WTC11 (cell line): ENCODE measurements around the gene ZSCAN18.

ENCODE experiments used
- CBFB ChIP-seq: sonication (generic); formaldehyde crosslinking; IDR thresholded peaks from 2 replicates; pipeline ENCODE4 v1.8.1; 2022; ENCODE audit warnings: mild to moderate bottlenecking, low read depth, missing genetic modification reagents
- CREB1 ChIP-seq: sonication (generic); formaldehyde crosslinking; IDR thresholded peaks from 2 replicates; pipeline ENCODE4 v1.8.0; 2023; ENCODE audit warnings: mild to moderate bottlenecking, missing genetic modification reagents
- EMX1 ChIP-seq: fragments of 250-450 bp; sonication (Bioruptor Pico); IDR thresholded peaks from 2 replicates; pipeline ENCODE4 v1.8.0; 2021; ENCODE audit warnings: mild to moderate bottlenecking
- ESRRA ChIP-seq: sonication (generic); formaldehyde crosslinking; IDR thresholded peaks from 2 replicates; pipeline ENCODE4 v1.8.1; 2022; ENCODE audit warnings: mild to moderate bottlenecking, missing genetic modification reagents, borderline replicate concordance
- FOXP1 ChIP-seq: sonication (generic); formaldehyde crosslinking; IDR thresholded peaks from 2 replicates; pipeline ENCODE4 v1.8.0; 2022; ENCODE audit warnings: missing genetic modification reagents, mild to moderate bottlenecking, moderate library complexity, borderline replicate concordance
- KAT7 ChIP-seq: sonication (generic); formaldehyde crosslinking; IDR thresholded peaks from 2 replicates; pipeline ENCODE4 v1.8.1; 2023; ENCODE audit warnings: missing genetic modification reagents, mild to moderate bottlenecking, borderline replicate concordance
- TCF7 ChIP-seq: sonication (generic); formaldehyde crosslinking; IDR thresholded peaks from 2 replicates; pipeline ENCODE4 v1.8.0; 2022; ENCODE audit warnings: mild to moderate bottlenecking, low read depth, missing genetic modification reagents, moderate library complexity
- TF ChIP-seq, protein P1 (sequence below): fragments of 200-600 bp; IDR thresholded peaks from 2 replicates; pipeline ENCODE4 v1.8.0; 2022; ENCODE audit warnings: antibody characterized with exemption
- TF ChIP-seq, protein P2 (sequence below): sonication (generic); formaldehyde crosslinking; IDR thresholded peaks from 2 replicates; pipeline ENCODE4 v1.8.0; 2022; ENCODE audit warnings: mild to moderate bottlenecking, missing genetic modification reagents
- TF ChIP-seq, protein P3 (sequence below): sonication (generic); formaldehyde crosslinking; IDR thresholded peaks from 2 replicates; pipeline ENCODE4 v1.8.0; 2022; ENCODE audit warnings: mild to moderate bottlenecking, missing genetic modification reagents
- TF ChIP-seq, protein P4 (sequence below): sonication (generic); formaldehyde crosslinking; IDR thresholded peaks from 2 replicates; pipeline ENCODE4 v1.8.1; 2022; ENCODE audit warnings: missing genetic modification reagents, borderline replicate concordance
- TF ChIP-seq, protein P5 (sequence below): sonication (generic); formaldehyde crosslinking; IDR thresholded peaks from 2 replicates; pipeline ENCODE4 v1.8.1; 2023; ENCODE audit warnings: mild to moderate bottlenecking, moderate library complexity, missing genetic modification reagents

DNA sequence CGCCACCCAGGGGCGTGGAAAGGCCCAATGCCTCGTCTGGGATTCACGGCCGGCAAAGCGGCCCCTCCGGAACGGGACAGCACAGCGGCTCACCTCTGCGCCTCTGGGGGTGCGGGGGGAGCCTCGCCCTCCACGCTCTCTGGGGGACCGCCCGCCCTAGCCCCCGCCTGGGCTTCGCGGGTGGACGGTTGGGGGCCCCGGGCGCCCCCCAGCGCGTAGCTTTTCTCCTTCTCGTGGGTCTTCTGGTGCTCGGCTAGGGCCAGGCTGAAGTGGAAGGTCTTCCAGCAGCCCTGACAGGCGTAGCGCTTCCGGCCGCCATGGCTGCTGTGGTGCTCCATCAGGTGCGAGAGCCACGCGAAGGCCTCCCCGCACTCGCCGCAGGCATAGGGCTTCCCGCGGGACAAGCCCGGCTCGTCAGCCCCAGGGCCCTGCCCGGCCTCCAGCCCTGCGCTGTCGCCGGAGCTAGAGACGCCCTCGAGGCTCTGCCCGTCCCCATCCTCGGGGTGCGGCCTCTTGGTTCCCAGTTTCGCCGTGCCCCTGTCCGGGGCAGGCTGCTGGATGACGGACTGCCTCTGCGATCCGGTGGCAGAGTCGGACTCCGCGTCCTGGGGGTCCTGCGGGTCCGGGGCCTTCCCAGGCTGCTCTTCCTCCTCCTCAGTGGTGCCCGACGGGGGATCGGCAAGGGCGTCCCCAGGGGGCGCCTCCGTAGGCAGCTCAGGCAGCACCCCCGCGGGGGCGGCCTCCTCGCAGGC is 13.3 kb downstream of the ZSCAN18 start:
- TF ChIP-seq, protein P1, sequence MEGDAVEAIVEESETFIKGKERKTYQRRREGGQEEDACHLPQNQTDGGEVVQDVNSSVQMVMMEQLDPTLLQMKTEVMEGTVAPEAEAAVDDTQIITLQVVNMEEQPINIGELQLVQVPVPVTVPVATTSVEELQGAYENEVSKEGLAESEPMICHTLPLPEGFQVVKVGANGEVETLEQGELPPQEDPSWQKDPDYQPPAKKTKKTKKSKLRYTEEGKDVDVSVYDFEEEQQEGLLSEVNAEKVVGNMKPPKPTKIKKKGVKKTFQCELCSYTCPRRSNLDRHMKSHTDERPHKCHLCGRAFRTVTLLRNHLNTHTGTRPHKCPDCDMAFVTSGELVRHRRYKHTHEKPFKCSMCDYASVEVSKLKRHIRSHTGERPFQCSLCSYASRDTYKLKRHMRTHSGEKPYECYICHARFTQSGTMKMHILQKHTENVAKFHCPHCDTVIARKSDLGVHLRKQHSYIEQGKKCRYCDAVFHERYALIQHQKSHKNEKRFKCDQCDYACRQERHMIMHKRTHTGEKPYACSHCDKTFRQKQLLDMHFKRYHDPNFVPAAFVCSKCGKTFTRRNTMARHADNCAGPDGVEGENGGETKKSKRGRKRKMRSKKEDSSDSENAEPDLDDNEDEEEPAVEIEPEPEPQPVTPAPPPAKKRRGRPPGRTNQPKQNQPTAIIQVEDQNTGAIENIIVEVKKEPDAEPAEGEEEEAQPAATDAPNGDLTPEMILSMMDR = no peak
- TF ChIP-seq, protein P2, sequence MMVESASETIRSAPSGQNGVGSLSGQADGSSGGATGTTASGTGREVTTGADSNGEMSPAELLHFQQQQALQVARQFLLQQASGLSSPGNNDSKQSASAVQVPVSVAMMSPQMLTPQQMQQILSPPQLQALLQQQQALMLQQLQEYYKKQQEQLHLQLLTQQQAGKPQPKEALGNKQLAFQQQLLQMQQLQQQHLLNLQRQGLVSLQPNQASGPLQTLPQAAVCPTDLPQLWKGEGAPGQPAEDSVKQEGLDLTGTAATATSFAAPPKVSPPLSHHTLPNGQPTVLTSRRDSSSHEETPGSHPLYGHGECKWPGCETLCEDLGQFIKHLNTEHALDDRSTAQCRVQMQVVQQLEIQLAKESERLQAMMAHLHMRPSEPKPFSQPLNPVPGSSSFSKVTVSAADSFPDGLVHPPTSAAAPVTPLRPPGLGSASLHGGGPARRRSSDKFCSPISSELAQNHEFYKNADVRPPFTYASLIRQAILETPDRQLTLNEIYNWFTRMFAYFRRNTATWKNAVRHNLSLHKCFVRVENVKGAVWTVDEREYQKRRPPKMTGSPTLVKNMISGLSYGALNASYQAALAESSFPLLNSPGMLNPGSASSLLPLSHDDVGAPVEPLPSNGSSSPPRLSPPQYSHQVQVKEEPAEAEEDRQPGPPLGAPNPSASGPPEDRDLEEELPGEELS (CRISPR knock-in tag) = no peak
- TF ChIP-seq EMX1 = no peak
- TF ChIP-seq ESRRA (CRISPR knock-in tag) = no peak
- no peak for TF ChIP-seq CBFB (CRISPR knock-in tag)
- TF ChIP-seq FOXP1 (CRISPR knock-in tag) = no peak
- TF ChIP-seq TCF7 (CRISPR knock-in tag) = no peak
- no peak for TF ChIP-seq KAT7 (CRISPR knock-in tag)
- TF ChIP-seq, protein P3, sequence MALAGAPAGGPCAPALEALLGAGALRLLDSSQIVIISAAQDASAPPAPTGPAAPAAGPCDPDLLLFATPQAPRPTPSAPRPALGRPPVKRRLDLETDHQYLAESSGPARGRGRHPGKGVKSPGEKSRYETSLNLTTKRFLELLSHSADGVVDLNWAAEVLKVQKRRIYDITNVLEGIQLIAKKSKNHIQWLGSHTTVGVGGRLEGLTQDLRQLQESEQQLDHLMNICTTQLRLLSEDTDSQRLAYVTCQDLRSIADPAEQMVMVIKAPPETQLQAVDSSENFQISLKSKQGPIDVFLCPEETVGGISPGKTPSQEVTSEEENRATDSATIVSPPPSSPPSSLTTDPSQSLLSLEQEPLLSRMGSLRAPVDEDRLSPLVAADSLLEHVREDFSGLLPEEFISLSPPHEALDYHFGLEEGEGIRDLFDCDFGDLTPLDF = no peak
- TF ChIP-seq CREB1 (CRISPR knock-in tag) = no peak
- TF ChIP-seq, protein P4, sequence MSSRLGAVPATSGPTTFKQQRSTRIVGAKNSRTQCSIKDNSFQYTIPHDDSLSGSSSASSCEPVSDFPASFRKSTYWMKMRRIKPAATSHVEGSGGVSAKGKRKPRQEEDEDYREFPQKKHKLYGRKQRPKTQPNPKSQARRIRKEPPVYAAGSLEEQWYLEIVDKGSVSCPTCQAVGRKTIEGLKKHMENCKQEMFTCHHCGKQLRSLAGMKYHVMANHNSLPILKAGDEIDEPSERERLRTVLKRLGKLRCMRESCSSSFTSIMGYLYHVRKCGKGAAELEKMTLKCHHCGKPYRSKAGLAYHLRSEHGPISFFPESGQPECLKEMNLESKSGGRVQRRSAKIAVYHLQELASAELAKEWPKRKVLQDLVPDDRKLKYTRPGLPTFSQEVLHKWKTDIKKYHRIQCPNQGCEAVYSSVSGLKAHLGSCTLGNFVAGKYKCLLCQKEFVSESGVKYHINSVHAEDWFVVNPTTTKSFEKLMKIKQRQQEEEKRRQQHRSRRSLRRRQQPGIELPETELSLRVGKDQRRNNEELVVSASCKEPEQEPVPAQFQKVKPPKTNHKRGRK (CRISPR knock-in tag) = no peak
- TF ChIP-seq, protein P5, sequence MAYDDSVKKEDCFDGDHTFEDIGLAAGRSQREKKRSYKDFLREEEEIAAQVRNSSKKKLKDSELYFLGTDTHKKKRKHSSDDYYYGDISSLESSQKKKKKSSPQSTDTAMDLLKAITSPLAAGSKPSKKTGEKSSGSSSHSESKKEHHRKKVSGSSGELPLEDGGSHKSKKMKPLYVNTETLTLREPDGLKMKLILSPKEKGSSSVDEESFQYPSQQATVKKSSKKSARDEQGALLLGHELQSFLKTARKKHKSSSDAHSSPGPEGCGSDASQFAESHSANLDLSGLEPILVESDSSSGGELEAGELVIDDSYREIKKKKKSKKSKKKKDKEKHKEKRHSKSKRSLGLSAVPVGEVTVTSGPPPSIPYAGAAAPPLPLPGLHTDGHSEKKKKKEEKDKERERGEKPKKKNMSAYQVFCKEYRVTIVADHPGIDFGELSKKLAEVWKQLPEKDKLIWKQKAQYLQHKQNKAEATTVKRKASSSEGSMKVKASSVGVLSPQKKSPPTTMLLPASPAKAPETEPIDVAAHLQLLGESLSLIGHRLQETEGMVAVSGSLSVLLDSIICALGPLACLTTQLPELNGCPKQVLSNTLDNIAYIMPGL (CRISPR knock-in tag) = no peak
